Liver (tissue), 9 donors: ENCODE measurements around the gene ABHD5. TPM values are rescaled to one million over a fixed set of nuclear protein-coding genes. Genes with fewer than 3 reads are reported as not detected.

ENCODE experiments used
- DNase-seq: peaks from one replicate; pipeline ENCODE4 v3.0.0-alpha.2; 2017; ENCODE audit warnings: low spot score
- H3K27ac ChIP-seq, 2 donors: one replicate each; pipeline ENCODE4 v1.7.0; 2013; ENCODE audit warnings: inconsistent platforms in 2 of 2, low read length in 2 of 2, control low read depth in 1 of 2, low read depth in 1 of 2, mild to moderate bottlenecking in 1 of 2
- H3K27me3 ChIP-seq, 4 donors: one replicate each; pipeline versions ENCODE4 v1.6.1 to v1.7.0; 2013; ENCODE audit warnings: low read length in 3 of 4, inconsistent platforms in 1 of 4, mild to moderate bottlenecking in 1 of 4, moderate library complexity in 1 of 4; ENCODE audit not compliant: control insufficient read depth in 4 of 4, insufficient read depth in 4 of 4
- H3K36me3 ChIP-seq, 4 donors: one replicate each; pipeline versions ENCODE4 v1.6.1 to v1.7.0; 2013; ENCODE audit warnings: low read length in 3 of 4, mild to moderate bottlenecking in 3 of 4, low read depth in 1 of 4, moderate library complexity in 1 of 4; ENCODE audit not compliant: control insufficient read depth in 4 of 4, insufficient read depth in 3 of 4
- H3K4me1 ChIP-seq, 4 donors: one replicate each; pipeline versions ENCODE4 v1.6.1 to v1.7.0; 2013; ENCODE audit warnings: low read length in 3 of 4, mild to moderate bottlenecking in 3 of 4, moderate library complexity in 1 of 4; ENCODE audit not compliant: control insufficient read depth in 4 of 4, insufficient read depth in 4 of 4
- H3K4me3 ChIP-seq, 3 donors: one replicate each; pipeline versions ENCODE4 v1.6.1 to v1.7.0; 2013; ENCODE audit warnings: low read length in 3 of 3, control low read depth in 1 of 3, low read depth in 1 of 3, mild to moderate bottlenecking in 1 of 3
- H3K9ac ChIP-seq, 2 donors: one replicate each; pipeline ENCODE4 v1.7.0; 2013; ENCODE audit warnings: low read length in 2 of 2, mild to moderate bottlenecking in 2 of 2, moderate library complexity in 2 of 2, control low read depth in 1 of 2, low read depth in 1 of 2
- H3K9me3 ChIP-seq, 4 donors: one replicate each; pipeline versions ENCODE4 v1.6.1 to v1.7.0; 2013; ENCODE audit warnings: low read length in 3 of 4; ENCODE audit not compliant: control insufficient read depth in 4 of 4
- CTCF ChIP-seq: fragments of 150-350 bp; IDR thresholded peaks from 2 replicates; pipeline ENCODE4 v1.5.1; 2017; ENCODE audit warnings: improper control_type of control experiment, low read depth, low read length; ENCODE audit not compliant: missing input control
- EGR1 ChIP-seq, 2 donors: IDR thresholded peaks; 2 replicates each; pipeline ENCODE4 v1.6.1; 2016 to 2018; ENCODE audit warnings: antibody characterized with exemption in 2 of 2, low read depth in 2 of 2
- FOXA1 ChIP-seq: IDR thresholded peaks from 2 replicates; pipeline ENCODE4 v1.6.1; 2016; ENCODE audit warnings: antibody characterized with exemption
- FOXA2 ChIP-seq: IDR thresholded peaks from 2 replicates; pipeline ENCODE4 v1.6.1; 2016; ENCODE audit warnings: antibody characterized with exemption
- GABPA ChIP-seq, 2 donors: IDR thresholded peaks in 1 of 2; conservative IDR thresholded peaks in 1 of 2; 2 replicates each; pipeline ENCODE4 v1.6.1; 2016; ENCODE audit warnings: antibody characterized with exemption in 2 of 2, mild to moderate bottlenecking in 1 of 2, moderate library complexity in 1 of 2
- HNF4A ChIP-seq, 2 donors: conservative IDR thresholded peaks; 2 replicates each; pipeline ENCODE4 v1.6.1; 2016; ENCODE audit warnings: antibody characterized with exemption in 2 of 2, mild to moderate bottlenecking in 2 of 2
- HNF4G ChIP-seq: IDR thresholded peaks from 2 replicates; pipeline ENCODE4 v1.6.1; 2016; ENCODE audit warnings: antibody characterized with exemption
- JUND ChIP-seq, 2 donors: IDR thresholded peaks; 2 replicates each; pipeline ENCODE4 v1.6.1; 2016; ENCODE audit warnings: antibody characterized with exemption in 2 of 2
- MAX ChIP-seq: IDR thresholded peaks from 2 replicates; pipeline ENCODE4 v1.6.1; 2016; ENCODE audit warnings: antibody characterized with exemption
- NR2F2 ChIP-seq: IDR thresholded peaks from 2 replicates; pipeline ENCODE4 v1.6.1; 2016; ENCODE audit warnings: antibody characterized with exemption
- REST ChIP-seq: IDR thresholded peaks from 2 replicates; pipeline ENCODE4 v1.6.1; 2016; ENCODE audit warnings: antibody characterized with exemption, mild to moderate bottlenecking
- RXRA ChIP-seq, 2 donors: IDR thresholded peaks; 2 replicates each; pipeline ENCODE4 v1.6.1; 2017 to 2018; ENCODE audit warnings: antibody characterized with exemption in 2 of 2, mild to moderate bottlenecking in 1 of 2
- SP1 ChIP-seq: IDR thresholded peaks from 2 replicates; pipeline ENCODE4 v1.6.1; 2018; ENCODE audit warnings: antibody characterized with exemption, mild to moderate bottlenecking
- TAF1 ChIP-seq: conservative IDR thresholded peaks from 2 replicates; pipeline ENCODE4 v1.6.1; 2016; ENCODE audit warnings: antibody characterized with exemption, mild to moderate bottlenecking
- YY1 ChIP-seq: IDR thresholded peaks from 2 replicates; pipeline ENCODE4 v1.6.1; 2016; ENCODE audit warnings: antibody characterized with exemption, mild to moderate bottlenecking
- ZBTB33 ChIP-seq: IDR thresholded peaks from 2 replicates; pipeline ENCODE4 v1.6.1; 2016; ENCODE audit warnings: antibody characterized with exemption
- WGBS: extraction: QIAGEN DNeasy Blood & Tissue Kit; methylation state at CpG from one replicate; pipeline ENCODE4 v1.1.7; 2013; 5-methylcytosine and 5-hydroxymethylcytosine counted together
- polyA plus RNA-seq, 2 donors: library from polyadenylated mRNA; stranded (reverse) in 1 of 2; unstranded in 1 of 2; fragments of 200-250 nt in 1 of 2; fragments of >200 nt in 1 of 2; fragmentation: Nextera tagmentation in 1 of 2; extraction: Ambion mirVana in 1 of 2; gene quantifications; one replicate each; pipeline versions ENCODE4 v1.2.1 to v1.2.3, GENCODE V29; 2013 to 2015
- total RNA-seq, 2 donors: library from RNA; depleted of rRNA; stranded (reverse); fragments of >200 nt; gene quantifications; one replicate each; pipeline ENCODE4 v1.2.3, GENCODE V29; 2014
- TF ChIP-seq, protein P1 (sequence below): IDR thresholded peaks from 2 replicates; pipeline ENCODE4 v1.6.1; 2016; ENCODE audit warnings: antibody characterized with exemption
- donor health status: healthy.
- donor health status: healthy.
- donor health status: healthy.
- donor health status: healthy.
- donor health status: healthy.

Gene ABHD5
- total and polyA plus RNA-seq, 4 donors, result 9.2 to 25.8 (median 16.1) TPM

DNA sequence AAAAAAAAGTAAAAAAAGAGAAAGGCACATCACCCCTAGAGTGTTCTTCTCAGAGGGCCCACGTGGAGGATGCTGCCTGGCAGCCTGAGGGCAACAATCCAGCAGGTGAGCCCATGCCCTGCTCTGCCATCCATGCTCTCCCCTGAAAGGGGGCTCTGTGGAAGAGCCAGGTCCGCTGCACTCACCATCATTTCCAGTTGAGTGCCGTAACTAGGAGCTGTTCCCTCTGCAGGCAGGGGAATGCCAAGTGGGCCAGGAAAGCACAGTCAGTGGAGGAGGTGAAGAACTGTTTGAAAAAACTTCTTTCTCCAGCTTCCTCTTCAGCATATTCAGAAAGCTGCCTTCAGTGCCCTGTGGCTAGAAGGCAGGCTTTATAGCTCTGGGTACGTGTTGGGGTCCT, 84.1 kb downstream of the ABHD5 start:
- TF ChIP-seq SP1 (no peak), HNF4G (no peak), ZBTB33 (no peak), REST (no peak), MAX (no peak), FOXA1 (no peak), CTCF (no peak), FOXA2 (no peak), EGR1 (IDR thresholded peaks at IDR 0.05; ENCODE audit: low read depth in 2 of 2) (no peak), RXRA (IDR thresholded peaks at IDR 0.05) (no peak), JUND (IDR thresholded peaks at IDR 0.05) (no peak), TAF1 (no peak), YY1 (no peak), GABPA (IDR thresholded peaks at IDR 0.05 in 1 of 2, conservative IDR thresholded peaks at IDR 0.05 in 1 of 2) (no peak)
- TF ChIP-seq, protein P1, sequence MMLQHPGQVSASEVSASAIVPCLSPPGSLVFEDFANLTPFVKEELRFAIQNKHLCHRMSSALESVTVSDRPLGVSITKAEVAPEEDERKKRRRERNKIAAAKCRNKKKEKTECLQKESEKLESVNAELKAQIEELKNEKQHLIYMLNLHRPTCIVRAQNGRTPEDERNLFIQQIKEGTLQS, result no peak
- 88% methylated on average over 4 of the region's 4 CpGs for WGBS

DNA sequence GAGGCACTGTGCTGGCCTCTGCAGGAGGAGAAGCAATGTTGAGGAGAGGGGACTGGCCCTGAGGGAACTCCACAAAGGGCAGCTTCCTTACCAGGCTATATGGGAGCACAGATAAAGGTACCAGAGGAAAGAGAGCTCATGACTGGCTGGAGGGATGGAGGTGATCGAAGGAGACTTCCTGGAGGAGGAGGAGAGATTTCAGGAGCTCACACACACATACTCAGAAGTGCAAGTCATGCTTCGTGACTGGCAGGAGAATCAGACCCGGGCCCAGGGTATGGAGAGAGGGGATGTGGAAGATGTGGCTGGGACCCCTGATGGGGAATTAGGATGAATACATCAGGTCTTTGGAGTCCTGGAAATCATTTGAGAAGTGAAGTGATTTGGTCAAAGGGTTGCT, 85.4 kb downstream of the ABHD5 start:
- no peak overlapping the region for H3K9ac ChIP-seq
- no peak overlapping the region for H3K27ac ChIP-seq
- DNase-seq, result no peak
- no peak overlapping the region for H3K4me3 ChIP-seq
- H3K36me3 ChIP-seq, result no peaks in the 10 kb centered on the region
- no peaks in the 10 kb centered on the region for H3K27me3 ChIP-seq
- TF ChIP-seq, protein P1, result no peak
- no peak for TF ChIP-seq FOXA1
- no peak for TF ChIP-seq NR2F2
- TF ChIP-seq HNF4G, result no peak
- TF ChIP-seq JUND (IDR thresholded peaks at IDR 0.05), result no peak
- TF ChIP-seq SP1, result no peak
- TF ChIP-seq HNF4A (conservative IDR thresholded peaks at IDR 0.05), result no peak
- no peak for TF ChIP-seq EGR1 (IDR thresholded peaks at IDR 0.05; ENCODE audit: low read depth in 2 of 2)
- no peak for TF ChIP-seq GABPA (IDR thresholded peaks at IDR 0.05 in 1 of 2, conservative IDR thresholded peaks at IDR 0.05 in 1 of 2)
- TF ChIP-seq CTCF, result no peak
- no peak for TF ChIP-seq RXRA (IDR thresholded peaks at IDR 0.05)
- TF ChIP-seq YY1, result no peak
- no peak for TF ChIP-seq MAX
- WGBS, result 93% methylated on average over 3 of the region's 3 CpGs
- H3K4me1 ChIP-seq, result no peaks in the 10 kb centered on the region
- H3K9me3 ChIP-seq, result no peaks in the 10 kb centered on the region

More for the DNA sequence above, 84.1 kb downstream of the ABHD5 start:
- Histone ChIP-seq H3K9me3 (no peaks in the 10 kb centered on the region), H3K9ac (no peak overlapping the region), H3K4me3 (no peak overlapping the region), H3K36me3 (no peaks in the 10 kb centered on the region), H3K4me1 (peaks cover 0 to 4% (median under 1%) of the 10 kb centered on the region in 4 donors), H3K27me3 (no peaks in the 10 kb centered on the region), H3K27ac (no peak overlapping the region)
- DNase-seq, result no peak
